Parathyroid adenoma (tissue), 2 donors: ENCODE data around the gene MYG1.

Experiments used
- H2AFZ ChIP-seq: fragments of 300-600 bp; sonication (generic); one replicate; pipeline ENCODE4 v1.7.0; 2017; ENCODE audit warnings: antibody characterized with exemption, mild to moderate bottlenecking
- H3K27ac ChIP-seq: fragments of 300-600 bp; sonication (generic); one replicate; pipeline ENCODE4 v1.7.0; 2017
- H3K27me3 ChIP-seq: fragments of 300-600 bp; sonication (generic); one replicate; pipeline ENCODE4 v1.7.0; 2017; ENCODE audit warnings: low read length; ENCODE audit not compliant: control insufficient read depth, insufficient read depth
- H3K36me3 ChIP-seq: fragments of 300-600 bp; sonication (generic); one replicate; pipeline ENCODE4 v1.7.0; 2017; ENCODE audit warnings: low read length; ENCODE audit not compliant: control insufficient read depth, insufficient read depth
- H3K4me1 ChIP-seq: fragments of 300-600 bp; sonication (generic); one replicate; pipeline ENCODE4 v1.7.0; 2017; ENCODE audit warnings: control low read depth
- H3K4me2 ChIP-seq: fragments of 300-600 bp; sonication (generic); one replicate; pipeline ENCODE4 v1.7.0; 2017; ENCODE audit warnings: low read length
- H3K4me3 ChIP-seq: fragments of 300-600 bp; sonication (generic); one replicate; pipeline ENCODE4 v1.7.0; 2017; ENCODE audit warnings: low read depth, low read length
- H3K79me2 ChIP-seq: fragments of 300-600 bp; sonication (generic); one replicate; pipeline ENCODE4 v1.7.0; 2017; ENCODE audit warnings: control low read depth
- H3K9ac ChIP-seq: fragments of 300-600 bp; sonication (generic); one replicate; pipeline ENCODE4 v1.7.0; 2017; ENCODE audit warnings: mild to moderate bottlenecking
- H3K9me3 ChIP-seq: fragments of 300-600 bp; sonication (generic); one replicate; pipeline ENCODE4 v1.7.0; 2017; ENCODE audit warnings: low read length; ENCODE audit not compliant: control insufficient read depth
- CTCF ChIP-seq: fragments of 300-600 bp; sonication (generic); IDR thresholded peaks from one replicate; pipeline ENCODE4 v1.7.0; 2017; ENCODE audit warnings: antibody characterized with exemption, mild to moderate bottlenecking
- donor health status: primary hyperparathyroidism.

The MYG1 gene

GRCh38 chr12:53299101-53299453 lies 418 bp upstream of the MYG1 start:
- Histone ChIP-seq H3K27ac (peak overlapping the region; percentile 79), H3K27me3 (no peaks in the 10 kb centered on the region), H3K9me3 (no peaks in the 10 kb centered on the region), H3K79me2 (peaks cover 23% of the 10 kb centered on the region), H2AFZ (peak overlapping the region; percentile 85), H3K9ac (no peak overlapping the region), H3K4me2 (peak overlapping the region; percentile 98), H3K4me3 (peak overlapping the region; percentile 82), H3K4me1 (peaks cover 24% of the 10 kb centered on the region), H3K36me3 (no peaks in the 10 kb centered on the region)
- no peak for TF ChIP-seq CTCF

- H3K9ac ChIP-seq = peak overlapping the region; percentile 30
- H3K4me1 ChIP-seq = peaks cover 20% of the 10 kb centered on the region
- no peaks in the 10 kb centered on the region for H3K36me3 ChIP-seq
- no peak for TF ChIP-seq CTCF
- H3K4me3 ChIP-seq = peak overlapping the region; percentile 82
- peaks cover 18% of the 10 kb centered on the region for H3K79me2 ChIP-seq
- peak overlapping the region; percentile 85 for H2AFZ ChIP-seq
- H3K4me2 ChIP-seq = peak overlapping the region; percentile 98
- H3K9me3 ChIP-seq = no peaks in the 10 kb centered on the region
- peak overlapping the region; percentile 79 for H3K27ac ChIP-seq
- no peaks in the 10 kb centered on the region for H3K27me3 ChIP-seq
These were observed 692 bp downstream of the MYG1 start for GRCh38 chr12:53300187-53300586.

- TF ChIP-seq CTCF = no peak
- no peak overlapping the region for H3K4me3 ChIP-seq
- H3K36me3 ChIP-seq = no peaks in the 10 kb centered on the region
- H3K79me2 ChIP-seq = peaks cover 5% of the 10 kb centered on the region
- H2AFZ ChIP-seq = no peak overlapping the region
- H3K27me3 ChIP-seq = no peaks in the 10 kb centered on the region
- H3K4me2 ChIP-seq = no peak overlapping the region
- H3K27ac ChIP-seq = no peak overlapping the region
- no peaks in the 10 kb centered on the region for H3K9me3 ChIP-seq
- H3K9ac ChIP-seq = no peak overlapping the region
- peaks cover 8% of the 10 kb centered on the region for H3K4me1 ChIP-seq
These were observed 3.4 kb downstream of the MYG1 start for GRCh38 chr12:53302903-53303302.

GRCh38 chr12:53306826-53307225 lies 7.3 kb downstream of the MYG1 start:
- H3K4me1 ChIP-seq = no peaks in the 10 kb centered on the region
- H3K27me3 ChIP-seq = no peaks in the 10 kb centered on the region
- no peak overlapping the region for H3K4me2 ChIP-seq
- no peak overlapping the region for H3K27ac ChIP-seq
- H3K36me3 ChIP-seq = no peaks in the 10 kb centered on the region
- H3K9ac ChIP-seq = no peak overlapping the region
- H3K9me3 ChIP-seq = no peaks in the 10 kb centered on the region
- no peak overlapping the region for H2AFZ ChIP-seq
- H3K4me3 ChIP-seq = no peak overlapping the region
- H3K79me2 ChIP-seq = no peaks in the 10 kb centered on the region
- TF ChIP-seq CTCF = no peak

- H3K4me3 ChIP-seq = no peak overlapping the region
- H3K79me2 ChIP-seq = no peaks in the 10 kb centered on the region
- no peak for TF ChIP-seq CTCF
- H3K36me3 ChIP-seq = no peaks in the 10 kb centered on the region
- no peak overlapping the region for H3K4me2 ChIP-seq
- H3K9me3 ChIP-seq = no peaks in the 10 kb centered on the region
- no peak overlapping the region for H2AFZ ChIP-seq
- H3K4me1 ChIP-seq = no peaks in the 10 kb centered on the region
- no peak overlapping the region for H3K9ac ChIP-seq
- H3K27ac ChIP-seq = no peak overlapping the region
- no peaks in the 10 kb centered on the region for H3K27me3 ChIP-seq
These were observed 8.8 kb downstream of the MYG1 start for GRCh38 chr12:53308276-53308675.
